HFFc6 (cell line): ENCODE data around the gene WWC1. TPM values are rescaled to one million over a fixed set of nuclear protein-coding genes. Genes with fewer than 3 reads are reported as not detected.

ENCODE experiments used
- DNase-seq: peaks from one replicate; pipeline ENCODE4 v3.0.0-alpha.2; 2018
- H3K27ac Mint-ChIP-seq: 2 replicates; pipeline ENCODE4 v1.8.0; 2020; ENCODE audit warnings: mild to moderate bottlenecking, mixed read lengths
- H3K27me3 Mint-ChIP-seq: 2 replicates; pipeline ENCODE4 v1.8.0; 2021; ENCODE audit warnings: mild to moderate bottlenecking, moderate library complexity, mixed read lengths; ENCODE audit not compliant: insufficient read depth
- H3K36me3 Mint-ChIP-seq: 2 replicates; pipeline ENCODE4 v1.8.0; 2021; ENCODE audit warnings: low read depth, mixed read lengths
- H3K4me1 Mint-ChIP-seq: 2 replicates; pipeline ENCODE4 v1.8.0; 2020; ENCODE audit warnings: low read depth, mixed read lengths
- H3K4me3 Mint-ChIP-seq: 2 replicates; pipeline ENCODE4 v1.8.0; 2020; ENCODE audit warnings: mild to moderate bottlenecking, moderate library complexity, mixed read lengths
- H3K9me3 Mint-ChIP-seq: 2 replicates; pipeline ENCODE4 v1.8.0; 2020; ENCODE audit warnings: mild to moderate bottlenecking, mixed read lengths
- total RNA-seq, 6 experiments: library from RNA; stranded (reverse); fragmentation: NEBNext Ultra II Directional; extraction: Animal tissue kit (Norgen Biotek cat#: 25700); gene quantifications; 2 replicates in 1 of 6; 3 replicates in 5 of 6; pipeline ENCODE4 v1.2.3, GENCODE V29; 2021
- TF ChIP-seq, protein P1 (sequence below): fragments of 200-600 bp; sonication (generic); IDR thresholded peaks from 2 replicates; pipeline ENCODE4 v1.5.0; 2021; ENCODE audit warnings: antibody characterized with exemption, mild to moderate bottlenecking

The WWC1 gene
- total RNA-seq, 6 experiments from 2014 or later, result 3.3 to 8.4 (median 7.2) TPM

DNA sequence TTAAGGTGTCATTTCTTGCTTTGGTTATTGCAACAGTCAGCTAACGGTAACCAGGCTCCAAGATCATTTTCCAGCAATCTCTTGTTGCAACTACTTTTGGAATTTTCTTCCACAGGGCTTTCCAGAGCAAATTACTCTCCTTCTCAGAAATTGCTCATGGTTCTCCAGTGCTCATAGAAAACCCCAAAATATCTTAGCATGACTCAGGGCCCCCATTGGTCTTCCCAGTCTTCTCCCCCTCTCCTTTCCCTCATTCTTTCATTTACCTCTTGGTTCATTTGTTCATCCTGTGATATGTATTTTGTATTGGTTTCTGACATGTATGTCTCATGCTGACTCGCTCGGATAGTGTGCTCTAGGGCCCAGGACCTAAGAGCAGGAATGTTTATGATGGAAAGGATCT is 35.6 kb downstream of the WWC1 start:
- peaks cover 55% of the 10 kb centered on the region for H3K4me1 Mint-ChIP-seq
- peak overlapping the region; percentile 2; the same call in 1 of the 2 replicates for H3K27ac Mint-ChIP-seq
- TF ChIP-seq, protein P1, sequence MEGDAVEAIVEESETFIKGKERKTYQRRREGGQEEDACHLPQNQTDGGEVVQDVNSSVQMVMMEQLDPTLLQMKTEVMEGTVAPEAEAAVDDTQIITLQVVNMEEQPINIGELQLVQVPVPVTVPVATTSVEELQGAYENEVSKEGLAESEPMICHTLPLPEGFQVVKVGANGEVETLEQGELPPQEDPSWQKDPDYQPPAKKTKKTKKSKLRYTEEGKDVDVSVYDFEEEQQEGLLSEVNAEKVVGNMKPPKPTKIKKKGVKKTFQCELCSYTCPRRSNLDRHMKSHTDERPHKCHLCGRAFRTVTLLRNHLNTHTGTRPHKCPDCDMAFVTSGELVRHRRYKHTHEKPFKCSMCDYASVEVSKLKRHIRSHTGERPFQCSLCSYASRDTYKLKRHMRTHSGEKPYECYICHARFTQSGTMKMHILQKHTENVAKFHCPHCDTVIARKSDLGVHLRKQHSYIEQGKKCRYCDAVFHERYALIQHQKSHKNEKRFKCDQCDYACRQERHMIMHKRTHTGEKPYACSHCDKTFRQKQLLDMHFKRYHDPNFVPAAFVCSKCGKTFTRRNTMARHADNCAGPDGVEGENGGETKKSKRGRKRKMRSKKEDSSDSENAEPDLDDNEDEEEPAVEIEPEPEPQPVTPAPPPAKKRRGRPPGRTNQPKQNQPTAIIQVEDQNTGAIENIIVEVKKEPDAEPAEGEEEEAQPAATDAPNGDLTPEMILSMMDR, result no peak
- H3K4me3 Mint-ChIP-seq, result no peak overlapping the region
- peaks cover 4% of the 10 kb centered on the region; the same call in 1 of the 2 replicates for H3K27me3 Mint-ChIP-seq
- no peaks in the 10 kb centered on the region for H3K9me3 Mint-ChIP-seq
- peak; percentile 22 for DNase-seq
- no peaks in the 10 kb centered on the region for H3K36me3 Mint-ChIP-seq

DNA sequence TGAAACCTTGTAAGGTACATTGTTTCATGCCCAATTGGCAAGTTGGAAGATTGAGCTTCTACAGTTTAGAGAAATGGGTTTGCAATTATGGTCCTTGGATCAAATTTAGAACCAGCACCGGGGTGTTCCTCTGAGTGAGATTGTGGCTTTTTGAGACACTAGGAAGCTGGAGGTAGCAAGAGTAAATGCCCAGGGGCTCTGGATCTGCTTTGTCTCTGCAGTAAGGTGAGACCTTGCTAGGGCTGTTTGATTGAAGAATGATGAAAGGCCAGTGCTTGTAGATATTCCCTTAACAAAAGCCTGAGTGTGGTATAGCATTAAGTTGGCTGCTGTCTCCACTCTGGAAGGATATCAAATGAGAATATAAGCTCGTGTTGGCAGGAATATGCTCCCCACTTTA is 36.0 kb downstream of the WWC1 start:
- H3K36me3 Mint-ChIP-seq, result no peaks in the 10 kb centered on the region
- peaks cover 55% of the 10 kb centered on the region for H3K4me1 Mint-ChIP-seq
- peaks cover 4% of the 10 kb centered on the region; the same call in 1 of the 2 replicates for H3K27me3 Mint-ChIP-seq
- H3K9me3 Mint-ChIP-seq, result no peaks in the 10 kb centered on the region
- H3K4me3 Mint-ChIP-seq, result no peak overlapping the region
- TF ChIP-seq, protein P1, result no peak
- no peak for DNase-seq
- H3K27ac Mint-ChIP-seq, result peak overlapping the region; percentile 2; the same call in 1 of the 2 replicates

DNA sequence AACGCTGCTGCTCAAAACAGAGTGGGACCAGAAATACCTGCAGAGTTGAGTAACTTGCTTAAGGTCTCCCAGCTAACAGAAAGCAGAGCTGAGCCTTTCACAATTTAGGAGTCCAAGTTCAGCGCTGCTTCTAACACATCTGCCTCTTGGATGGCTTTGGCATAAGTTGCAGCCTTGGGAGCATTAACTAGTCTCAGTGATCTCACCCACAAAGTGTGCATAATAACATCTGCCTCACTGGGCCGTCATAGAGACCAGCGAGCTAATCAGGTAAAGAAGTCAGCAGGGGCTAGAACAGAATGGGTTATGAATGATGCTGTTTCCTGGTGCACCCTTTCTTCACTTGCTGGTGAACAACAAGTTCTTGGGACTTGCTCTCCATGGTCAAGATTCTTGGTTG is 36.5 kb downstream of the WWC1 start:
- H3K27ac Mint-ChIP-seq, result no peak overlapping the region
- no peaks in the 10 kb centered on the region for H3K9me3 Mint-ChIP-seq
- H3K4me1 Mint-ChIP-seq, result peaks cover 55% of the 10 kb centered on the region
- H3K36me3 Mint-ChIP-seq, result no peaks in the 10 kb centered on the region
- H3K4me3 Mint-ChIP-seq, result no peak overlapping the region
- DNase-seq, result peak; percentile 19
- TF ChIP-seq, protein P1, result no peak
- H3K27me3 Mint-ChIP-seq, result peaks cover 4% of the 10 kb centered on the region; the same call in 1 of the 2 replicates

DNA sequence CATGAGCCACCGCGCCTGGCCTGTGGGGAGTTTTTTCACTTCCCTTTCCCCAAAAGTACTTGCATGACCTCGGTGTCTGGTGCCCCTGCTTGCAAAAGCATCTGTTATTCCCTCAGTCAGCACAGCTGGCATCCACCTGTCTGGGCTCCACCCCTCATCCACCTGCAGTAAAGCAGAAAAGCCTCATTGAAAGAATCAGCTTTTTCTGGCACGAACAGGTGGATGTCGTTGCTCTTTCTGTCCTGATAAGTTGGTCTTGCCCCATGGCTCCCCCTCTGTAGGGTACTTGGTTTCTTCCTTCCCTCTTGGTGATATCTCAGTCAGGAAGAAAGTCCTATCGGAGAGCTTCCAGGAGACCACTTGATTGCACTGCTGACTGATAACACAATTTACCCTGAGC is 37.4 kb downstream of the WWC1 start:
- TF ChIP-seq, protein P1, result no peak
- Mint-ChIP-seq H3K9me3 (no peaks in the 10 kb centered on the region), H3K36me3 (no peaks in the 10 kb centered on the region), H3K27ac (no peak overlapping the region), H3K27me3 (peaks cover 4% of the 10 kb centered on the region; the same call in 1 of the 2 replicates), H3K4me1 (peaks cover 55% of the 10 kb centered on the region), H3K4me3 (no peak overlapping the region)
- no peak for DNase-seq

DNA sequence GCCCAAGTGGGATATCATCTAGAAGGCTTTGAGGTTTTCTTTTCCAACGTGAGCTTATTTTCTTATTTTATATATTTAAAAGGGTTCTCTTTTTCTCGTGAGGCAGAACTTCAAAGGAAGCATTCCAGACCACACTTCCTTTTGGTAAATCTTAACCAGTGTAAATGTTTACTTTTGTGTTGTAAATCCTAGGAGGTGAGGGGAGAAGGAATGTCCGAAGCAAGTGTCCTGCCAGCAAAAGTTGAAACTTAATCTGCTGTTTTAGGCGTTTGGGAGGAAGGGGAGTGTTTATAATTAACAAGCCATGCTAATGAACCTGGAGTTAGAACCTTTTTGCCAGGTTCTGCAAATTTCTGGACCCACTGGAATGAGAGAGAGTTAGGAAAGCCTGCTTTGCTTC is 37.9 kb downstream of the WWC1 start:
- Mint-ChIP-seq H3K27me3 (peaks cover 4% of the 10 kb centered on the region; the same call in 1 of the 2 replicates), H3K36me3 (no peaks in the 10 kb centered on the region), H3K27ac (no peak overlapping the region), H3K9me3 (no peaks in the 10 kb centered on the region), H3K4me1 (peaks cover 57% of the 10 kb centered on the region), H3K4me3 (no peak overlapping the region)
- DNase-seq, result no peak
- TF ChIP-seq, protein P1, result no peak

DNA sequence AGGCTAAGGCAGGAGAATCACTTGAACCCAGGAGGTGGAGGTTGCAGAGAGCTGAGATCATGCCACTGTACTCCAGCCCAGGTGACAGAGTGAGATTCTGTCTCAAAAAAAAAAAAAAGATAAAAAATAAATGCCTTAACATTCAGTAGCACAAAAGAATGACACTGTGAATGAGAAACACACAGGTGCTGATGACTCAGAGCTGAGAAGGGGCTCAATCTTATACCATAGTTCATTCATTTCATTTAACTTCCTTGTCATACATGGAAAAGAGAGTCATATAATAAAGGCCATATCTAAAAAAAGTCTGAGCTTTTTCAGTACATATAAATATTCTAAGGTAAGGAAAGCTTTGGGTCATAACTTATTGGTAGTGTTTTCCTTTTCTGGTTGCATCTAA is 40.6 kb downstream of the WWC1 start:
- no peaks in the 10 kb centered on the region for H3K9me3 Mint-ChIP-seq
- H3K27me3 Mint-ChIP-seq, result peaks cover 3% of the 10 kb centered on the region; the same call in 1 of the 2 replicates
- no peak overlapping the region for H3K27ac Mint-ChIP-seq
- H3K4me1 Mint-ChIP-seq, result peaks cover 41% of the 10 kb centered on the region
- no peaks in the 10 kb centered on the region for H3K36me3 Mint-ChIP-seq
- no peak for DNase-seq
- no peak overlapping the region for H3K4me3 Mint-ChIP-seq
- TF ChIP-seq, protein P1, result no peak
